Measurements from ENCODE around the gene UNC79.
A peak's percentile ranks its signal among the peaks of the same experiment; 100 is the strongest.
"Not testable (repeated sequence)": the region's sequence is repeated elsewhere in the genome, so short reads cannot be mapped to it uniquely, and the experiment has no call there.

The UNC79 gene

DNA sequence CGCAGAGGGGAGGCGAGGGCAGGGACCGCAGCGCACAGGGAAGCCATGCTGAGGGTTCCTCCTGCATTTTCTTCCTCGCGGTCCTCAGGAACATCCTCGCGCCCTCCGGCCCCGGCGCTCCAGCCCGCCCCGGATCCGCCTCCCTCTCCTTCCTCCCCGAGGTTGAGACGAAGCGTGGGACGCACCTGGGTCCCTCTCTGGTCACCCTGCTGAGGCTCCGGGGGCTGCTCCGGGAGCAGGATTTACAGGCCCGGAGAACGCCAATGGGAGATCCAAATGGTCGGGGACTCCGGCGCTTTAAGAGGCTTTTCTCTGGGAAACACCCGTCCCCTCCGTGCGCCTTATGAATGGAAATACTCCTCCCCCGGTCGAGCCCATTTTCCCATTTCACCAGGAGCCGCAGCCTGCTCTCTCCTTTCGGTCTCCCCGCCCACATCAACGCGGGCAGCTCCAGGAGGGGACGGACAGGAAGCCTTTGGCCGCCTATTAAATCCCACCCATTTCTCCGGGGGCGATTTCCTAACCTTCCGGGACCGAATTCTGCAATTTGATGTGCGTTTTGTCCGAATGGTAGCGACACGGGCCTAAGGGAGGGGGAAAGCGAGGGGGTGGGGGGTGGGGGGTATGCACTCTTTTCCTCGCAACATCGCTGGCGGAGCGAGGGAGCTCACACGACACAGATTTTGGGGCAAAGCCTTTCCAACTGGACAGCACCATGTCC, at the start of gene UNC79:
TSS of gene UNC79 (plus strand) at position 625 of the 721 bp plus-strand sequence. CDS start at position 716, 91 bp downstream.
- no peak within 1 kb of the TSS for H3K4me3 ChIP-seq
- H3K27me3 ChIP-seq: no peaks in the 10 kb centered on the region
- no peak within 1 kb of the TSS for H3K4me2 ChIP-seq
- peaks cover 12 to 34% (median 22%) of the 10 kb centered on the region in 11 experiments for H3K9me3 ChIP-seq (replicated peaks in 1 of 11)
- H3K9ac ChIP-seq: no peak within 1 kb of the TSS
- no peaks in the 10 kb centered on the region for H3K36me3 ChIP-seq
- TF ChIP-seq Cebpa-rat (IDR thresholded peaks at IDR 0.05): no peak
- H3K4me1 ChIP-seq: peaks cover 0 to 7% (median 0%) of the 10 kb centered on the region in 10 experiments; a peak in 2 of 20 replicates
- H4K20me1 ChIP-seq: no peaks in the 10 kb centered on the region
- H3K27ac ChIP-seq: no peak within 1 kb of the TSS

DNA sequence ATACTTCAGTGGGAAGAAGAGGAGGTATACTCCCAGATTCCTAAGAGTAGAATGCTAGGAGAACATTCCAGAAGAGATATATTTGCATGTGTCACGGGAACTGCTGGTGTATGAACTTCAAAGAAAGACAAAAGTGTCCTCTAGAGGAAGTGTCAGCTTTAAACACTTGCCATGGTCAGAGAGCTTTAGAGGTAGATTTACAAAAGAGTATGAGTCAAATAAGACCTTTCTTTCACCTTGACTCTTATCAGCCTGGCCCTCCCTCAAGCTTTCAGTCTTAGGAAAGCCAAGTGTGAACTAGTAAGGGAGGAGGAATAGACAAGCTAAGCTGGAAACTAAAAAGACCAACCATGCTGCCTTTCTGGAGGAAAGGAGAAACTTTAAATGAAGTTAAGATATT, 49.1 kb upstream of the UNC79 start:
- Histone ChIP-seq H3K4me2 (no peak overlapping the region), H3K9ac (no peak overlapping the region), H3K27me3 (no peaks in the 10 kb centered on the region), H3K4me1 (peaks cover 0 to 11% (median 0%) of the 10 kb centered on the region in 10 experiments; a peak in 2 of 20 replicates), H3K27ac (no peak overlapping the region), H3K9me3 (replicated peaks in 1 of 11) (peaks cover 0 to 16% (median 4%) of the 10 kb centered on the region in 11 experiments; a peak in 9 of 22 replicates), H4K20me1 (no peaks in the 10 kb centered on the region), H3K4me3 (no peak overlapping the region), H3K36me3 (no peaks in the 10 kb centered on the region)
- no peak for TF ChIP-seq Cebpa-rat (IDR thresholded peaks at IDR 0.05)

DNA sequence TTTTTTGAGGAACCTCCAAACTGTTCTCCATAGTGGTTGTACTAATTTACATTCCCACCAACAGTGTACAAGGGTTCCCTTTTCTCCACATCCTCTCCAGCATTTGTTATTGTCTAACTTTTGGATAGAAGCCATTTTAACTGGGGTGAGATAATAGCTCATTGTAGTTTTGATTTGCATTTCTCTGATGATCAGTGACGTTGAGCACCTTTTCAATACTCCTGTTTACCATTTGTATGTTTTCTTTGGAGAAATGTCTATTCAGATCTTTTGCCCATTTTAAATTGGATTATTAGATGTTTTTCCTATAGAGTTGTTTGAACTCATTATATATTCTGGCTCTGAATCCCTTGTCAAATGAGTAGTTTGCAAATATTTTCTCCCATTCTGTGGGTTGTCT, 46.5 kb upstream of the UNC79 start:
- peaks cover 0 to 16% (median 4%) of the 10 kb centered on the region in 11 experiments; a peak in 9 of 22 replicates for H3K9me3 ChIP-seq (replicated peaks in 1 of 11)
- peaks cover 0 to 11% (median 0%) of the 10 kb centered on the region in 10 experiments; a peak in 2 of 20 replicates for H3K4me1 ChIP-seq
- not testable (repeated sequence) for H3K9ac ChIP-seq, H3K4me3 ChIP-seq, H3K27me3 ChIP-seq, H3K36me3 ChIP-seq, H4K20me1 ChIP-seq, H3K27ac ChIP-seq, H3K4me2 ChIP-seq

DNA sequence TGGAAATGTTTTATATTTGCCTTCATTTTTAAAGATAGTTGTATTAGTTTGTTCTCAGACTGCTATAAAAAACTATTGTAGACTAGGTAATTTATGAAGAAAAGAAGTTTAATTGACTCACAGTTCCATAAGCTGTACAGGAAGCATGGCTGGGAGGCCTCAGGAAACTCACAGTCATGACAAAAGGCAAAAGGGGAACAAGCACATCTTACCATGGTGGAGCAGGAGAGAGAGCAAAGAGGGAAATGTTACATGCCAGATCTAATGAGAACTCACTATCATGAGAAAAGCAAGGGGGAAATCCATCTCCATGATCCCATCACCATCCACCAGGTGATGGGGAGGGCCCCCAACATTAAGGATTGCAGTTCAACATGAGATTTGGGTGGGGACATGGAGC, 35.5 kb upstream of the UNC79 start:
- no peaks in the 10 kb centered on the region for H4K20me1 ChIP-seq
- H3K27ac ChIP-seq: peak overlapping the region in 5 of 11 experiments; percentile 5 to 57 (median 36); a peak in 7 of 22 replicates
- peaks cover 20 to 41% (median 28%) of the 10 kb centered on the region in 11 experiments for H3K9me3 ChIP-seq (replicated peaks in 1 of 11)
- TF ChIP-seq Cebpa-rat (IDR thresholded peaks at IDR 0.05): no peak
- peaks cover 0 to 14% (median 2%) of the 10 kb centered on the region in 10 experiments; a peak in 7 of 20 replicates for H3K4me1 ChIP-seq
- H3K4me3 ChIP-seq: no peak overlapping the region
- H3K4me2 ChIP-seq: peak overlapping the region in 3 of 11 experiments; percentile 33 to 44 (median 36); a peak in 4 of 22 replicates
- H3K36me3 ChIP-seq: no peaks in the 10 kb centered on the region
- H3K9ac ChIP-seq: no peak overlapping the region
- H3K27me3 ChIP-seq: no peaks in the 10 kb centered on the region

DNA sequence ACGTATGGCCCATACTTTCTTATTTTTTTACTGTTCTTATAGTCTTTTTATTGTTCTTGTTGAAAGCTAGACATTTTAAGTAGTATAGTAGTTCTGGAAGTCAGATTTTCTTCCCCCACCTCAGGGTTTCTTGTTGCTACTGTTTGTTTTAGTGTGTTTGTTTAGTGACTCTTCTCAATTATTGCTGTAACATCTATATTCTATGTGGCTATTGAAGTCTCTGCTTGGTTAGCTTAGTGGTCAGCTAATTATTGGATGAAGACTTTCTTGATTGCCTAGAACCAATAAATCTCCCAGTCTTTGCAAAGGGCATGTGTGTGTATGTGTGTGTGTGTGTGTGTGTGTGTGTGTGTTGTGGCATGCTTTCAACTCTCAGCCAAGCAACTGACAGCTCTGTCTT, 34.3 kb upstream of the UNC79 start:
- Histone ChIP-seq H3K36me3 (no peaks in the 10 kb centered on the region), H3K4me1 (peaks cover 0 to 14% (median 2%) of the 10 kb centered on the region in 10 experiments; a peak in 7 of 20 replicates), H4K20me1 (no peaks in the 10 kb centered on the region), H3K27me3 (no peaks in the 10 kb centered on the region), H3K9me3 (replicated peaks in 1 of 11) (peaks cover 20 to 41% (median 28%) of the 10 kb centered on the region in 11 experiments), H3K4me2 (no peak overlapping the region), H3K27ac (no peak overlapping the region), H3K9ac (no peak overlapping the region), H3K4me3 (no peak overlapping the region)
- TF ChIP-seq Cebpa-rat (IDR thresholded peaks at IDR 0.05): no peak

DNA sequence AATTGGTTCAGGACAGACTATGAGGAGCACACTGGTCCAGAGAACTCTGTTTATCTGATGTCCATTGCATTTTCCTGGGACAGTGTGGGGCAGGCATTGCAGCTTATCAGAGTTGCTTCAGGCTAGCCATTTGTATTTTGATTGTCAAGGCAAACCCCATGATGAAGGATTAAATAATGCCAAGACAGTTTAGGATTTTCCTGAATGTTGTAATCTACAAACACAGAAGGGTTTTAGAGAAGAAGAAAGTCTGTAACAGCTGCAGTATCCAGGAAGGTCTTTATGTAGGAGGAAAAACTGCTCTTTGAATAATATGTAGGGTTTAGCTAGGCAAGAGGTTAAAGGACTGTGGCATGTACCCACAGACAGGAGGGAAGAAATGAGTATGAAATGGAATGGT, 32.2 kb upstream of the UNC79 start:
- peaks cover 20 to 41% (median 28%) of the 10 kb centered on the region in 11 experiments for H3K9me3 ChIP-seq (replicated peaks in 1 of 11)
- peaks cover 0 to 14% (median 2%) of the 10 kb centered on the region in 10 experiments; a peak in 7 of 20 replicates for H3K4me1 ChIP-seq
- H3K4me3 ChIP-seq: no peak overlapping the region
- no peaks in the 10 kb centered on the region for H3K27me3 ChIP-seq
- H3K27ac ChIP-seq: no peak overlapping the region
- H3K36me3 ChIP-seq: no peaks in the 10 kb centered on the region
- H4K20me1 ChIP-seq: no peaks in the 10 kb centered on the region
- no peak for TF ChIP-seq Cebpa-rat (IDR thresholded peaks at IDR 0.05)
- H3K9ac ChIP-seq: no peak overlapping the region
- H3K4me2 ChIP-seq: no peak overlapping the region

DNA sequence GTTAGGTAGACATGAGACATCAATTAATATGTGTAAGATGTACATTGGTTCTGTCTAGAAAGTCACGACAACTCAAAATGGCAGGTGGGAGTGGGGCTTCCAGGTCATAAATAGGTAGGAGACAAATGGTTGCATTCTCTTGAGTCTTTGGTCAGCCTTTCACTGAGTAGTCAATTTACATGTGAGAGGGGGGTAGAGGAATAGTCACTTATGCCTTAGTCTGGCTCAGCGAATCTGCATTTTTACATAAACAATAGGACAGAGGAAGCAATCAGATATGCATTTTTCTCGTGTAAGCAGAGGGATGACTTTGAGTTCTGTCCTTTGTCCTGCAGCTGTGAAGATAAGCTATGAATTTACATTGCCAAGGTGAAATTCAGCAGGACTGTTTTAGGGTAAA, 27.8 kb upstream of the UNC79 start:
- Histone ChIP-seq H3K4me2 (no peak overlapping the region), H3K27me3 (no peaks in the 10 kb centered on the region), H3K9me3 (replicated peaks in 1 of 11) (peaks cover 0 to 16% (median 0%) of the 10 kb centered on the region in 11 experiments; a peak in 4 of 22 replicates), H3K4me1 (no peaks in the 10 kb centered on the region; a peak in 1 of 20 replicates), H4K20me1 (no peaks in the 10 kb centered on the region), H3K36me3 (no peaks in the 10 kb centered on the region), H3K4me3 (no peak overlapping the region), H3K27ac (no peak overlapping the region), H3K9ac (no peak overlapping the region)
- no peak for TF ChIP-seq Cebpa-rat (IDR thresholded peaks at IDR 0.05)

DNA sequence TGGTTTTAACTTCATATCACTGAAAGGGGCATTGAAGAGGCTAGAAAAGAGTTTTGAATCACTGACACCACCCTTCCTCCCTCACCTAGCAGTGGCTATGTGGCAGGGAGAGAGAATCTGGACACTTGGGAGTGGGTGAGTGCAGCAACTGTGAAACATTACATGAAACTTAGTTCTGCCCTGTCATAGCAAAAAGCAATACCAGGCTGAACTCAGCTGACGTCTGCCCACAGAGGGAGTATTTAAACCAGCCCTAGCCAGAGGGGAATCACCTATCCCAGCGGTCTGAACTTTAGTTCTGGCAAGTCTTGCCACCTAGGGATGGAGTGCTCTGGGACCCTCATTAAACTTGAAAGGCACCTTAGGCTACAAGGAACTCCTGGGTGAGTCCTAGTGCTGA, 20.7 kb upstream of the UNC79 start:
- Histone ChIP-seq H3K27me3 (no peaks in the 10 kb centered on the region), H3K4me2 (no peak overlapping the region), H3K27ac (no peak overlapping the region), H4K20me1 (no peaks in the 10 kb centered on the region), H3K4me1 (no peaks in the 10 kb centered on the region), H3K36me3 (no peaks in the 10 kb centered on the region), H3K4me3 (no peak overlapping the region), H3K9me3 (replicated peaks in 1 of 11) (peaks cover 0 to 16% (median 6%) of the 10 kb centered on the region in 11 experiments; a peak in 9 of 22 replicates), H3K9ac (no peak overlapping the region)
- TF ChIP-seq Cebpa-rat (IDR thresholded peaks at IDR 0.05): no peak

DNA sequence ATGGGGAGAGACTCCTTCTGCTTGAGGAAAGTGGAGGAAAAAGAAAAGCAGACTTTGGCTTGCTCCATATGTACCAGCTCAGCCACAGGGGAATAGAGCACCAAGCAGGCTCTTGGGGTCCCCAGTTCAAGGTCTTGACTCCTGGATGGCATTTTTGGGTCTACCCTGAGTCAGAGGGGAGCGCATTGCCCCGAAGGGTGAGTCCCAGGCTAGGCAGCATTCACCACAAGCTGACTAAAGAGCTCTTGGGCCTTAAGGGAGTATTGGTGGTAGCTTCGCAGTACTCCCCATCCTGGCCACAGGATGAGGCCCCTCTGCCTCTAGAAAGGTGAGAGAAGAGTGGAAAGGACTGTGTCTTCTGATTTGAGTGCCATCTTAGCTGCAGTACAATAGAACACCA, 19.8 kb upstream of the UNC79 start:
- Histone ChIP-seq H4K20me1 (no peaks in the 10 kb centered on the region), H3K27me3 (no peaks in the 10 kb centered on the region), H3K27ac (no peak overlapping the region), H3K36me3 (no peaks in the 10 kb centered on the region), H3K4me3 (no peak overlapping the region), H3K4me2 (no peak overlapping the region), H3K9ac (no peak overlapping the region), H3K4me1 (no peaks in the 10 kb centered on the region), H3K9me3 (replicated peaks in 1 of 11) (peaks cover 0 to 16% (median 6%) of the 10 kb centered on the region in 11 experiments; a peak in 9 of 22 replicates)
- TF ChIP-seq Cebpa-rat (IDR thresholded peaks at IDR 0.05): no peak

DNA sequence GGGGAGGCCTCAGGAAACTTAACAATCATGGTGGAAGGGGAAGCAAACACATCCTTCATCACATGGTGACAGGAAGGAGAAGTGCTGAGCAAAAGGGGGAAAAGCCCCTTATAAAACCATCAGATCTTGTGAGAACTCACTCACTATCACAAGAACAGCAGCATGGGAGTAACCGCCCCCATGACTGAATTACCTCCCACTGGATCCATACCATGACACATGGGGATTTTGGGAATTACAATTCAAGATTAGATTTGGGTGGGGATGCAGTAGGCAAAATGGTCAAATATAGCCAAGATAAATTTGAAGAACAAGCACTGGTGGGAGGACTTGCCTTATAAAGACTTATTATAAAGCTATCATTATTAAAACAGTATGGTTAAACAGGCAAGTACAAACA, 5.6 kb upstream of the UNC79 start:
- not testable (repeated sequence) for H3K4me3 ChIP-seq, H3K4me2 ChIP-seq, H3K4me1 ChIP-seq, H3K9ac ChIP-seq, H3K27ac ChIP-seq, H3K36me3 ChIP-seq, H4K20me1 ChIP-seq, H3K27me3 ChIP-seq
- H3K9me3 ChIP-seq (replicated peaks in 1 of 11): peaks cover 12 to 54% (median 28%) of the 10 kb centered on the region in 11 experiments

Data from BLaER1 treated with 17β-estradiol and CSF1 and Interleukin-3, amounts not matched to agents 10 nM and 100 nM (cell line).